Fibroblast of lung (primary cell): ENCODE data around the gene PANX2. TPM values are rescaled to one million over a fixed set of nuclear protein-coding genes. Genes with fewer than 3 reads are reported as not detected.
A peak's percentile ranks its signal among the peaks of the same experiment; 100 is the strongest.

Source experiments
- DNase-seq, 2 donors: peaks; one replicate each; pipeline versions ENCODE4 v3.0.0 to v3.0.0-alpha.2; 2010; ENCODE audit warnings: low read depth in 2 of 2
- H2AFZ ChIP-seq: 2 replicates; pipeline ENCODE4 v1.5.1; 2012; ENCODE audit warnings: low read length, control low read depth, inconsistent platforms
- H3K27ac ChIP-seq: 2 replicates; pipeline ENCODE4 v1.5.1; 2011; ENCODE audit warnings: low read length, control low read depth; ENCODE audit not compliant: insufficient read depth
- H3K27me3 ChIP-seq: 2 replicates; pipeline ENCODE4 v1.5.1; 2011; ENCODE audit warnings: mild to moderate bottlenecking, low read length; ENCODE audit not compliant: control insufficient read depth, insufficient read depth
- H3K36me3 ChIP-seq: 2 replicates; pipeline ENCODE4 v1.5.1; 2011; ENCODE audit warnings: low read length; ENCODE audit not compliant: control insufficient read depth, insufficient read depth
- H3K4me1 ChIP-seq: 2 replicates; pipeline ENCODE4 v1.5.1; 2011; ENCODE audit warnings: low read length; ENCODE audit not compliant: control insufficient read depth, insufficient read depth; ENCODE audit errors: extremely low read depth
- H3K4me2 ChIP-seq: 2 replicates; pipeline ENCODE4 v1.5.1; 2011; ENCODE audit warnings: low read length, control low read depth; ENCODE audit not compliant: insufficient read depth; ENCODE audit errors: extremely low read depth
- H3K4me3 ChIP-seq, 4 experiments: fragments of 200-600 bp in 1 of 4; sonication (generic) in 1 of 4; replicated peaks in 1 of 4; 2 replicates each; pipeline ENCODE4 v1.5.1; 2011 to 2016; ENCODE audit warnings: low read length in 4 of 4, low read depth in 3 of 4, mild to moderate bottlenecking in 3 of 4, control low read depth in 2 of 4, inconsistent platforms in 1 of 4, mixed read lengths in 1 of 4; ENCODE audit not compliant: insufficient read depth in 1 of 4; ENCODE audit errors: control extremely low read depth in 1 of 4
- H3K79me2 ChIP-seq: 2 replicates; pipeline ENCODE4 v1.5.1; 2012; ENCODE audit warnings: mild to moderate bottlenecking, low read length, inconsistent platforms; ENCODE audit not compliant: control insufficient read depth, insufficient read depth
- H3K9ac ChIP-seq: 2 replicates; pipeline ENCODE4 v1.5.1; 2011; ENCODE audit warnings: mild to moderate bottlenecking, low read length, control low read depth; ENCODE audit not compliant: insufficient read depth
- H3K9me3 ChIP-seq: 2 replicates; pipeline ENCODE4 v1.5.1; 2012; ENCODE audit warnings: low read depth, low read length; ENCODE audit not compliant: control insufficient read depth, insufficient read depth
- H4K20me1 ChIP-seq: 2 replicates; pipeline ENCODE4 v1.5.1; 2011; ENCODE audit warnings: low read length; ENCODE audit not compliant: control insufficient read depth, insufficient read depth; ENCODE audit errors: extremely low read depth
- EZH2 ChIP-seq: IDR thresholded peaks from 2 replicates; pipeline ENCODE4 v1.5.1; 2012; ENCODE audit warnings: low read length, control low read depth, mild to moderate bottlenecking; ENCODE audit errors: missing control alignments
- polyA plus RNA-seq, 2 donors: library from polyadenylated mRNA; depleted of rRNA in 1 of 2; stranded (reverse) in 1 of 2; unstranded in 1 of 2; fragments of >200 nt; gene quantifications; 2 replicates each; pipeline ENCODE4 v1.2.1, GENCODE V29; 2011 to 2012; ENCODE audit warnings: missing spikeins in 1 of 2
- total RNA-seq: library from RNA; depleted of rRNA; stranded (reverse); fragments of >200 nt; gene quantifications from 2 replicates; pipeline ENCODE4 v1.2.1, GENCODE V29; 2014
- TF ChIP-seq, protein P1 (sequence below), 2 donors: IDR thresholded peaks in 1 of 2; conservative IDR thresholded peaks in 1 of 2; 1 replicate in 1 of 2; 2 replicates in 1 of 2; pipeline ENCODE4 v1.5.1; 2011 to 2012; ENCODE audit warnings: low read length in 2 of 2, control low read depth in 1 of 2, inconsistent platforms in 1 of 2, low read depth in 1 of 2, mild to moderate bottlenecking in 1 of 2

PANX2 gene
- total and polyA plus RNA-seq, 2 donors (not counting 1 experiment from before 2014, with no cell fraction given) = 0.17 to 0.45 TPM

DNA sequence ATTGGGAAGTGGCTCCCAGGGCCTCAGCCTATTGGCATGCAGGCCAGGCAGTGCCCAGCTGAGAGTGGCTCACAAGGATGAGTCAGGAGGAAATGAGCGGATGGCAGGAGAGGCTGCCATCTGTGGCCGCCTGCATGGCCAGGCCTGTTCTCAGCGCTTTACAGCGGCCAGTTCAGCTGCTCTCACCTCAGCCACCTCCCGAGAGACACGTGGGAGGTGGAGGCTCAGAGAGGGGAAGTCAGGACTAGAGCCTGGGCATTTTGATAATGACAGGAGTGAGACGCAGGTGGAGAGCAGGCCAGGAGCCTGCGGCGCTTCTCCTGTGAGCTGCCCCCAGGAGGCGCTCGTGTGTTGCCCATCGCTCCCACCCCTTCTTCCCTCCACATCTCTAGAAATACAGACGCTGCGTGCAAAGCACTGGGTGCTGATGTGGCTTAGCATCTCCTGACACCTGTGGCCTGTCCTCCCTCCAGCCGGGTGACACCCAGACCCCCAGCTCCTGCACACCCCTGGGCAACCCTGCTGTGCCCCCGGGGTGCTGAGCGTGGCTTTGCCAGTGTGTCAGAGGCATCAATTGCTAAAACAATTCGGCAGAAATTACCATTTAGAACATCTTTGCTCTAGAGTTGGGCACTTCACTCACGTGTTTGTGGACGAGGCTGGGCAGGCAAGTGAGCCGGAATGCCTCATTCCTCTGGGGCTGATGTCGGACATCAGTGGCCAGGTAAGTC, 21.4 kb upstream of the PANX2 start:
- H3K4me2 ChIP-seq = no peak overlapping the region
- H3K4me3 ChIP-seq = no peak overlapping the region
- H3K27me3 ChIP-seq = no peaks in the 10 kb centered on the region
- H3K36me3 ChIP-seq = no peaks in the 10 kb centered on the region
- no peak overlapping the region for H2AFZ ChIP-seq
- no peaks in the 10 kb centered on the region for H4K20me1 ChIP-seq
- peak; percentile 28 to 44 for DNase-seq
- no peaks in the 10 kb centered on the region for H3K4me1 ChIP-seq
- no peak overlapping the region for H3K9ac ChIP-seq
- no peaks in the 10 kb centered on the region for H3K79me2 ChIP-seq
- H3K9me3 ChIP-seq = no peaks in the 10 kb centered on the region
- TF ChIP-seq EZH2 = no peak
- TF ChIP-seq, protein P1, sequence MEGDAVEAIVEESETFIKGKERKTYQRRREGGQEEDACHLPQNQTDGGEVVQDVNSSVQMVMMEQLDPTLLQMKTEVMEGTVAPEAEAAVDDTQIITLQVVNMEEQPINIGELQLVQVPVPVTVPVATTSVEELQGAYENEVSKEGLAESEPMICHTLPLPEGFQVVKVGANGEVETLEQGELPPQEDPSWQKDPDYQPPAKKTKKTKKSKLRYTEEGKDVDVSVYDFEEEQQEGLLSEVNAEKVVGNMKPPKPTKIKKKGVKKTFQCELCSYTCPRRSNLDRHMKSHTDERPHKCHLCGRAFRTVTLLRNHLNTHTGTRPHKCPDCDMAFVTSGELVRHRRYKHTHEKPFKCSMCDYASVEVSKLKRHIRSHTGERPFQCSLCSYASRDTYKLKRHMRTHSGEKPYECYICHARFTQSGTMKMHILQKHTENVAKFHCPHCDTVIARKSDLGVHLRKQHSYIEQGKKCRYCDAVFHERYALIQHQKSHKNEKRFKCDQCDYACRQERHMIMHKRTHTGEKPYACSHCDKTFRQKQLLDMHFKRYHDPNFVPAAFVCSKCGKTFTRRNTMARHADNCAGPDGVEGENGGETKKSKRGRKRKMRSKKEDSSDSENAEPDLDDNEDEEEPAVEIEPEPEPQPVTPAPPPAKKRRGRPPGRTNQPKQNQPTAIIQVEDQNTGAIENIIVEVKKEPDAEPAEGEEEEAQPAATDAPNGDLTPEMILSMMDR (conservative IDR thresholded peaks at IDR 0.05 in 1 of 2, IDR thresholded peaks at IDR 0.05 in 1 of 2; ENCODE audit: low read depth in 1 of 2, low read length in 2 of 2) = peak; percentile 21 to 64
- H3K27ac ChIP-seq = no peak overlapping the region

- no peaks in the 10 kb centered on the region for H3K36me3 ChIP-seq
- peak in 1 of 2 donors; percentile 38 for DNase-seq
- no peak overlapping the region for H3K9ac ChIP-seq
- H2AFZ ChIP-seq = no peak overlapping the region
- no peak overlapping the region for H3K4me3 ChIP-seq
- TF ChIP-seq, protein P1 (conservative IDR thresholded peaks at IDR 0.05 in 1 of 2, IDR thresholded peaks at IDR 0.05 in 1 of 2; ENCODE audit: low read depth in 1 of 2, low read length in 2 of 2) = no peak
- no peak for TF ChIP-seq EZH2
- no peaks in the 10 kb centered on the region for H3K9me3 ChIP-seq
- H3K4me2 ChIP-seq = no peak overlapping the region
- no peaks in the 10 kb centered on the region for H3K4me1 ChIP-seq
- H3K27ac ChIP-seq = no peak overlapping the region
- H3K79me2 ChIP-seq = no peaks in the 10 kb centered on the region
- H4K20me1 ChIP-seq = no peaks in the 10 kb centered on the region
- H3K27me3 ChIP-seq = no peaks in the 10 kb centered on the region
These were observed 20.1 kb upstream of the PANX2 start for GRCh38 chr22:50150161-50151129.
